Left ventricle myocardium inferior (tissue), 1 donor: ENCODE results near the gene ZNF780B. TPM values are rescaled to one million over a fixed set of nuclear protein-coding genes. Genes with fewer than 3 reads are reported as not detected.
A peak's percentile ranks its signal among the peaks of the same experiment; 100 is the strongest.
"Not testable (repeated sequence)": the region's sequence is repeated elsewhere in the genome, so short reads cannot be mapped to it uniquely, and the experiment has no call there.

Experiments
- DNase-seq: peaks from one replicate; pipeline ENCODE4 v3.0.0-alpha.2; 2020
- H3K27ac ChIP-seq: fragments of 200-600 bp; replicated peaks from 2 replicates; pipeline ENCODE4 v1.8.0; 2021
- H3K27me3 ChIP-seq: fragments of 200-600 bp; 2 replicates; pipeline ENCODE4 v1.8.0; 2021; ENCODE audit warnings: low read depth
- H3K36me3 ChIP-seq: fragments of 200-600 bp; 2 replicates; pipeline ENCODE4 v1.8.0; 2021
- H3K4me1 ChIP-seq: fragments of 200-600 bp; 2 replicates; pipeline ENCODE4 v1.8.0; 2021
- H3K4me3 ChIP-seq: fragments of 200-600 bp; 2 replicates; pipeline ENCODE4 v1.8.0; 2021; ENCODE audit warnings: mild to moderate bottlenecking, moderate library complexity
- H3K9me3 ChIP-seq: fragments of 200-600 bp; replicated peaks from 2 replicates; pipeline ENCODE4 v1.8.0; 2021
- intact Hi-C: fragments of 100-400 bp; cut with micrococcal nuclease; formaldehyde crosslinking; loops from one replicate; pipeline ENCODE4 v1.11.0; 2022
- total RNA-seq: library from RNA; stranded (reverse); fragmentation: NEBNext Ultra II Directional; extraction: Animal tissue kit (Norgen Biotek cat#: 25700); gene quantifications from one replicate; pipeline ENCODE4 v1.2.1, GENCODE V29; 2021
- TF ChIP-seq, protein P1 (sequence below): fragments of 200-600 bp; IDR thresholded peaks from 2 replicates; pipeline ENCODE4 v1.8.0; 2021; ENCODE audit warnings: antibody characterized with exemption, mild to moderate bottlenecking, borderline replicate concordance
- donor health status: DM: no; HTN: yes; CAD: no; lungs with severe emphysema.

ZNF780B gene
- total RNA-seq, 1 donor from 2014 or later: 26.6 TPM

DNA sequence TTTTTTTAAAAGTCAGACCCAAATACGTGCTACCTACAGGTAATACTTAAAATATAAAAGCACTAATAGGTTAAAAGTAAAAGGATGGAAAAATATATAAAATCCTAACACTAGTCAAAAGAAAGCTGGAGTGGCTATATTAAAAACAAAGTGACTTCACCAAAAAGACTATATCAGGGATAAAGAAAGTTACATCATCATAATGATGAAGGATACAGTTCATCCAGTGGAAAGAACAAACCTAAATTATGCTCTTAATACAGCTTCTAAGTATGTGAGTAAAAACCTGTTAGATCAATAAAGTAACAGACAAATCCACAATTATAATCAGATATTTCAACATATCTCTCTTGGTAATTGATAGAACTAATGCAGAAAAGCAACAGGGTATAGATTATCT lies 1.1 kb upstream of the ZNF780B start:
- no peak overlapping the region for H3K4me3 ChIP-seq
- no peak for DNase-seq
- H3K9me3 ChIP-seq: peaks cover 41% of the 10 kb centered on the region
- H3K36me3 ChIP-seq: peaks cover 4% of the 10 kb centered on the region
- peaks cover 37% of the 10 kb centered on the region for H3K4me1 ChIP-seq
- intact Hi-C loops: no loop called here
- TF ChIP-seq, protein P1, sequence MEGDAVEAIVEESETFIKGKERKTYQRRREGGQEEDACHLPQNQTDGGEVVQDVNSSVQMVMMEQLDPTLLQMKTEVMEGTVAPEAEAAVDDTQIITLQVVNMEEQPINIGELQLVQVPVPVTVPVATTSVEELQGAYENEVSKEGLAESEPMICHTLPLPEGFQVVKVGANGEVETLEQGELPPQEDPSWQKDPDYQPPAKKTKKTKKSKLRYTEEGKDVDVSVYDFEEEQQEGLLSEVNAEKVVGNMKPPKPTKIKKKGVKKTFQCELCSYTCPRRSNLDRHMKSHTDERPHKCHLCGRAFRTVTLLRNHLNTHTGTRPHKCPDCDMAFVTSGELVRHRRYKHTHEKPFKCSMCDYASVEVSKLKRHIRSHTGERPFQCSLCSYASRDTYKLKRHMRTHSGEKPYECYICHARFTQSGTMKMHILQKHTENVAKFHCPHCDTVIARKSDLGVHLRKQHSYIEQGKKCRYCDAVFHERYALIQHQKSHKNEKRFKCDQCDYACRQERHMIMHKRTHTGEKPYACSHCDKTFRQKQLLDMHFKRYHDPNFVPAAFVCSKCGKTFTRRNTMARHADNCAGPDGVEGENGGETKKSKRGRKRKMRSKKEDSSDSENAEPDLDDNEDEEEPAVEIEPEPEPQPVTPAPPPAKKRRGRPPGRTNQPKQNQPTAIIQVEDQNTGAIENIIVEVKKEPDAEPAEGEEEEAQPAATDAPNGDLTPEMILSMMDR: no peak
- H3K27me3 ChIP-seq: no peaks in the 10 kb centered on the region
- H3K27ac ChIP-seq: no peak overlapping the region

DNA sequence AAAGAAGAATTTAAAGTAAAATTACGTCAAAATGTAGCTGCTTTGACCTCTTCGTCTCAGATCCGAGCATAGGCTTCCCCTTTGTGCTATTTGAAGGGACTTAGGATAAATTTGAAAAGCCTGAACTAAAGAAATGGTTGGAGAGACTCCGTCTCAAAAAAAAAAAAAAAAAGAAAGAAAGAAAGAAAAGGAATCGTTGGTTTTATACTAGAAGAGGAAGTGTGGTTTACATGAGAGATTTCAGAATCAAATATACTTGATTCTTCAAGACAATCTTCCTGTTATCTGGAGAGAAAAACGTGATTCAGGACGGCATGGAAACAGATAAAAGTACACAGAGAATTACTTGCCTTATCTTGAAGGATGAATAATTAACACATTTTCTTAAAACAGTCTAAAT lies 474 bp upstream of the ZNF780B start:
- TF ChIP-seq, protein P1: no peak
- peak overlapping the region; percentile 85 for H3K27ac ChIP-seq
- no peaks in the 10 kb centered on the region for H3K27me3 ChIP-seq
- peaks cover 46% of the 10 kb centered on the region for H3K9me3 ChIP-seq
- H3K4me1 ChIP-seq: peaks cover 42% of the 10 kb centered on the region
- H3K4me3 ChIP-seq: peak overlapping the region; percentile 86
- peaks cover 7% of the 10 kb centered on the region for H3K36me3 ChIP-seq
- no peak for DNase-seq
- intact Hi-C loops: no loop called here

DNA sequence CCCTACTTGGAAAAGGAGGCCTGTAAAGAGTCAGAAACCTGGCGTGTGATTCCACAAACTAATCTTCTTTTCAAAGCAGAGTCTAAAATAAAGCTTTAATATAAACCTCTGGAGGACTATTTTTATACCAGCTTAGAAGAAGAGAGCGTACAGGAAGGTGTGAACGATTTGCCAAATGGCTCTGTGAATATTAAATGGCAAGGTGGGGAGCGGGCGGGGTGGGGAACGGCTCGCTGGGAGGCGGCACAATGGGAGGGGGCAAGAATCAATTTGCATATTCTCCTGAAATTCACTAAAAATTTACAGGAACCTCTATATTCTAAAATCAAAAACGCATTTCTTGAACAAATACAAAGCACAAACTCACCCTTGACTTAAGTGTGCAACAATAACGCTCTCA lies 982 bp downstream of the ZNF780B start:
- intact Hi-C loops: no loop called here
- peaks cover 47% of the 10 kb centered on the region for H3K4me1 ChIP-seq
- peaks cover 15% of the 10 kb centered on the region for H3K36me3 ChIP-seq
- H3K27me3 ChIP-seq: no peaks in the 10 kb centered on the region
- peaks cover 44% of the 10 kb centered on the region for H3K9me3 ChIP-seq
- peak overlapping the region; percentile 86 for H3K4me3 ChIP-seq
- DNase-seq: no peak
- peak overlapping the region; percentile 85 for H3K27ac ChIP-seq
- TF ChIP-seq, protein P1: no peak

DNA sequence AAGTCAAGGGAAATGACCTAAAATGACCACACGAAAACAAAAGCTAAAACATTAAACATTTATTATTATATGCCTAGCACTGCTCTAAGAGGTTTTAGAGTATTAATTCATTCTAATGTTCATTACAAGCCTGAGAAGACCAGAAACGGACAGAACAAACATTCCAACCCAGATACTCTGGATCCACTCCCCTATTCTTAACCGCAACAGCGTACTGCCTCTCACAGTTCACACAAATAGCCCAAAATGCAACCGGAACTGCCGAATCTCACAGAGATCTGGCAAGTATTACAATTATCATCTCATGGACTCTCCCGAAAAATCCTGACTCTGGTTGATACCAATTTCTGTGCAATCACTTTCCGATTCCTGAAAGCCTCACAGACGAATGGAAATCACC lies 1.4 kb downstream of the ZNF780B start:
- intact Hi-C loops: no loop called here
- Histone ChIP-seq H3K4me1 (peaks cover 47% of the 10 kb centered on the region), H3K27me3 (no peaks in the 10 kb centered on the region), H3K27ac (peak overlapping the region; percentile 85), H3K4me3 (peak overlapping the region; percentile 86), H3K9me3 (peaks cover 44% of the 10 kb centered on the region), H3K36me3 (peaks cover 19% of the 10 kb centered on the region)
- no peak for DNase-seq
- TF ChIP-seq, protein P1: no peak

DNA sequence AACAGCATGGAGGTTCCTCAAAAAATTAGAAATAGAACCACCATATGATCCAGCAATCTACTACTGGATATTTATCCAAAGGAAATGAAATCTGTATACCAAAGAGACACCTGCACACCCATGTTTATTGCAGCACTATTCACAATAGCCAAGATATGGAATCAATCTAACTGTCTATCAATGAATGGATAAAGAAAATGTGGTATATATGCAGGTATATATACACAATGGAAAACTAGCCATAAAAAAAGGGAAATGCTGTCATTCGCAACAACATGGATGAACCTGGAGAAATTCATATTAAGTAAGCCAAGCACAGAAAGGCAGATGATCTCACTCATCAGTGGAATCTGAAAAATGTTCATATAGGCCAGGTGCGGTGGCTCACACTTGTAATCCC lies 2.5 kb downstream of the ZNF780B start:
- no peaks in the 10 kb centered on the region for H3K27me3 ChIP-seq
- peaks cover 30% of the 10 kb centered on the region for H3K36me3 ChIP-seq
- TF ChIP-seq, protein P1: no peak
- H3K4me3 ChIP-seq: no peak overlapping the region
- H3K27ac ChIP-seq: no peak overlapping the region
- peaks cover 47% of the 10 kb centered on the region for H3K4me1 ChIP-seq
- DNase-seq: no peak
- H3K9me3 ChIP-seq: peaks cover 36% of the 10 kb centered on the region
- intact Hi-C loops: no loop called here

DNA sequence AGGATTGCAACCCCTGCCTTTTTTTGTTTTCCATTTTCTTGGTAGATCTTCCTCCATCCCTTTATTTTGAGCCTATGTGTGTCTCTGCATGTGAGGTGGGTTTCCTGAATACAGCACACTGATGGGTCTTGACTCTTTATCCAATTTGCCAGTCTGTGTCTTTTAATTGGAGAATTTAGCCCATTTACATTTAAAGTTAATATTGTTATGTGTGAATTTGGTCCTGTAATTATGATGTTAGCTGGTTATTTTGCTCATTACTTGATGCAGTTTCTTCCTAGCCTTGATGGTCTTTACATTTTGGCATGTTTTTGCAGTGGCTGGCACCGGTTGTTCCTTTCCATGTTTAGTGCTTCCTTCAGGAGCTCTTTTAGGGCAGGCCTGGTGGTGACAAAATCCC lies 14.3 kb downstream of the ZNF780B start:
- peaks cover 77% of the 10 kb centered on the region for H3K9me3 ChIP-seq
- H3K27me3 ChIP-seq, H3K4me1 ChIP-seq, H3K27ac ChIP-seq, H3K4me3 ChIP-seq, intact Hi-C loops, DNase-seq: not testable (repeated sequence)
- H3K36me3 ChIP-seq: peaks cover 55% of the 10 kb centered on the region

DNA sequence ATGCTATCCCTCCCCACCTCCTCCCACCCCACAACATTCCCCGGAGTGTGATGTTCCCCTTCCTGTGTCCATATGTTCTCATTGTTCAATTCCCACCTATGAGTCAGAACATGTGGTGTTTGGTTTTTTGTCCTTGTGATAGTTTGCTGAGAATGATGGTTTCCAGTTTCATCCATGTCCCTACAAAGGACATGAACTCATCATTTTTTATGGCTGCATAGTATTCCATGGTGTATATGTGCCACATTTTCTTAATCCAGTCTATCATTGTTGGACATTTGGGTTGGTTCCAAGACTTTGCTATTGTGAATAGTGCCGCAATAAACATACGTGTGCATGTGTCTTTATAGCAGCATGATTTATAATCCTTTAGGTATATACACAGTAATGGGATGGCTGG lies 18.0 kb downstream of the ZNF780B start:
- H3K4me3 ChIP-seq, DNase-seq, H3K27ac ChIP-seq, H3K27me3 ChIP-seq, H3K4me1 ChIP-seq, intact Hi-C loops: not testable (repeated sequence)
- Histone ChIP-seq H3K9me3 (peaks cover 77% of the 10 kb centered on the region), H3K36me3 (peaks cover 53% of the 10 kb centered on the region)
